Measurements from ENCODE around the gene ERC2.

GRCh38 chr3:55842204-55842603, 626.1 kb downstream of the ERC2 start:
- no peak for TF ChIP-seq GATA2 (IDR thresholded peaks at IDR 0.05; ENCODE audit: low read depth, low read length)
- TF ChIP-seq GATA3 (IDR thresholded peaks at IDR 0.05; ENCODE audit: low read depth, low read length) = no peak

All from SH-SY5Y (cell line).